SKM-1 treated with dmso at 0.1 percent for 144 hours (cell line): ENCODE measurements around the gene LETM1.

ENCODE experiments used
- DNase-seq: peaks from one replicate; lab custom pipeline; 2025; ENCODE audit not compliant: unreplicated experiment; lab: John Stamatoyannopoulos, UW

Gene LETM1

DNA sequence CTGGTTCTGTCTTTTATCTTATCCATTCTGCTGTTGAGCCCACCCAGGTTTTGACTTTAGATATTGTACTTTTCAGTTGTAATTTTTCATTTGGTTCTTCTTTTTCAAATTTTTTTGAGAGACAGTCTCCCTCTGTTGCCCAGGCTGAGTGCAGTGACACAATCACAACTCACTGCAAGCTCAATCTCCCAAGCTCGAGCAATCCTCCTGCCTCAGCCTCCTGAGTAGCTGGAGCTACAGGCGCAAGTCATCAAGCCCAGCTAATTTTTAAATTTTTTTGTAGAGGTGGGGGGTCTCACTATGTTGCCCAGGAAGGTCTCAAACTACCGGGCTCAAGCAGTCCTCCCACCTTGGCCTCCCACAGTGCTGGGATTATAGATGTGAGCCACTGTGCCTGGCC is 25.7 kb downstream of the LETM1 start:
- DNase-seq: no peak

- DNase-seq: no peak
Measured at GRCh38 chr4:1826531-1827350, 29.2 kb downstream of the LETM1 start.

GRCh38 chr4:1825326-1825725 is 30.6 kb downstream of the LETM1 start:
- DNase-seq: no peak

DNA sequence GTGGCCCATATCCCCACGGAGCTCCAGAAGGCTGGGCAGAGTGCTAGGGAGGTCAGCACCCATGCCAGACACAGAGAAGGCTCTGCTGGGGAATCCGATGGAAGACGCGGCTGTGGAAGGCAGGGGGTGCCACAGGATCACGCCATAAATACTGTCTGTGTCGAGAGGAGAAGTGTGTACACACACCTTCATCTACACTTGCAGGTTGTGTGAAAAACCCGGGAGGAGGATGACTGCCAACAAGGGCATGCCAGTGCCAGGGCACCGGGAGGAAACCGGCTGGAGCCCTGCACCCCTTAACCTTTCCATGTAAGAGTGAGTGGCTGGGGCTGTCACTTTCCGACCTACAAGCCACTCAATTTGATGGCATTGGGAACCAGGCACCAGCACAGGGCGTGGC is 31.2 kb downstream of the LETM1 start:
- DNase-seq: no peak

DNA sequence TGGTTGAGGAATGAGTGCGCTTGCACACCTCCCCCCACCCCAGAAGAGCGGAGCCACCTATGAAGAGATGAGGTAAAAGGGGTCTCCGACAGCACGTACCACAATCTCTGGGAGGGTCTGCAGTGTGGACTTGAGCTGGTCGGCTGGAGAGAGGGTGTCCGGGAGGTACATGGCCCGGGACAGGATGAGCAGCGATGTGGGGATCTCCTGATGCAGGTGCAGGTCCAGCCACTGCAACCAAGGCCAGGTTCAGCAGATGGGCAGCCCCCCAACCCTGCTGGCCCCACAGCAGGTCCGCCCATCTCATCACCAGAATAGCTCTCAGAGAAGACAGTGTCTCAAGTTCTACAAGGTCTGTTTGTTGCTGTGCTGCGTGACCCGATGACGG is 32.4 kb downstream of the LETM1 start:
- no peak for DNase-seq

DNA sequence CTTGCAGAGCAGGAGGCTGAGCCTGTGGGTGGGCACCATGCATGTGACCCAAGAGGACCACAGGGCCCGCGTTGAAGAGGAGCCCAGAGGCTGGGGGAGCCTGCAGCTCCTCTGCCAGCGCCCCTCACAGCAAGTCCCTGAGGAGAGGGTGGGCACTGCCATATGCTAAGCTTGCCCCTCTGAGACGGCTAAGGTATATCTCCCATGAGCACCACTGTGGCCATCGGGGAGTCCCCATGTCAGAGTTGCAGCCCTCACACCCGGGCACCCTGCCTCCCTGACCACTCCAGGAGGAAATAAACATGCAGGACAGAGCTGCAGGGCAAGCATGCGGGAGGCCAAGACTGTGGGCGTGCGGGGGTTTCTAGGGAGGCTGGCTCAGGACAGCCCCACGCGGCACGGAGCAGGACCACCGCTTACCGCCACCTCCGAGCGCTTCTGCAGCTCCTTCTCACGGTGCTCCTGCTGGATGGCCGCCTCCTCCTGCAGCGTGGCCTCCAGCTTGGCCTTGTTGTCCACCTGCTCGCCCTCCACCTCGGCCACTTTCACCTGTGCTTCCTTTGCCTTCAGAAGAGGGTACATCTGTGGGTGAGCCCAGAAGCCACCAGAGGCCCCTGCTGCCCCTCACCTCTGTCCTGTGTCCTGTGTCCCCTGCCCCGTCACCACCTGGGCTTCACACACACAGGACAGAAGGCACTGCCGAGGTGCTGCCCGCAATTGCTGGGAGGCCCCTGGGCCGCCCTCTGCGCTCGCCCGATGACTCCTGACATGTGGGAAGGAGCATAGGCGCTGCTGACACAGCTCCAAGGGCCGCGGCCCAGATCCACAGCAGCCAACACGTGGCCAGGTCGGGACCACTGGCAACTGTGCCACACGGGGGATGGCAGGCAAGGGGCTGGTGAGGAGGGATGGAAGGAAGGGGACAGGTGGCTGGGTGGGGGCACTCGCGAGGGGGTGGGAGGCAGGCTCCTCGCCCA is 33.1 kb downstream of the LETM1 start:
- DNase-seq: no peak

GRCh38 chr4:1821679-1822567 is 34.0 kb downstream of the LETM1 start:
- DNase-seq: no peak

- no peak for DNase-seq
Measured at GRCh38 chr4:1819816-1820215, 36.1 kb downstream of the LETM1 start.

DNA sequence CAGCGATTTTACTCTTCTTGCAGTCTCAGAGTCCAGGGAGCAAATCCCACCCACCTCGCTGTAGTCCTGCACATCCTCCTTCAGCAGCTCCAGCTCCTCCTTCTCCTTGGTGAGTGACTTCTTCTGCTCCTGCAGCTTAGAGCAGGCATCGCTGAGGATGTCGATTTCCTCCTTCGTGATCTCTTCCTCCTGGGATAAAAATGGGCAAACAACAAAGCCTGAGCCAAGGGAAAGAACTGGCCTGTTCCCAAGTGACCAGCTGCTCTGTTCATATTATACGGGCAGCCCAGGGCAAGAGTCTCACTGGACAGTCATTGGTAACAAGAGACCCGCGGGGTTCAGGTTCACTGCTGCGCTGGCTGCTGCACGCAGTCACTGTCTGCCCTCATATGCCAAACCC is 36.7 kb downstream of the LETM1 start:
- no peak for DNase-seq

DNA sequence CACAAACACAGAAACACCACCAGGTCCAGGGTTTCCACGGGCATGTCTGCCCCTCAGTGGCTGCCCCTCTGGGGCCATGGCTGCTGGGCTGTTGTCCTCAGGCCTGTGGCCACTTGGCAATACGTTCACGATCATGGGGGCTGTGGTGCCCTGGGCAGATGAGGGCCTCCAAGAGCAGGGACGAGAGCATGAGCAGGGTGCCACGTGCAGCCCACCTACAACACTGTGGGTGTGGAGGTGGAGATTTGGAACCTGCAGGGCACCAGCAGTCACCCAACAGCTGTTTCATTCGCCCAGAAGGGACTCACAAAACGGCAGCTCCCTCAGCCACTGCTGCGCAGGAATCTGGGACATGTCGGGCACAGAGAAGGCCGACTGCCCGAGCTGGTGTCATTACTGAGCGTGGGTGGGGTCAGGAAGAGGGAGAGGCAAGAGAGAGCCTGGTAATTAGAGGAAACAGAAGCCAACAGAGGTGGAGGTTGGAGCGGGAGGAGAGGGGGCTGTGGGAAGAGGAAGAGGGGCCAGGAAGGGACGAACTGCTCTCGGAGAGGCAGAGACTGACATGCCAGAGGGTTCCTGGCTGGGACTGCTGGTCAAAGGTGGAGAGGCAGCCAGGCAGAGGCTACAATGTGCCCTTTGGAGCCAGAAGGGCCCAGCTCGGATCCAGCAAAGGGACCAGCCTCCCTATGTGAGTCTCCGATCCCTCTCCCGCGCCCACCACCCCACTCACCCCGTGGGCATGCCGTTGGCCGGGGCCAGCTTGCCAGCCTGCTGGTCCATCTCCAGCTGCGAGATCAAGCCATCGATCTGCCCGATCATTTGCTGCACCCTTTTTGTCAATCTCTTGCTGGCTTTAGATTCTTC is 39.7 kb downstream of the LETM1 start:
- DNase-seq: no peak

DNA sequence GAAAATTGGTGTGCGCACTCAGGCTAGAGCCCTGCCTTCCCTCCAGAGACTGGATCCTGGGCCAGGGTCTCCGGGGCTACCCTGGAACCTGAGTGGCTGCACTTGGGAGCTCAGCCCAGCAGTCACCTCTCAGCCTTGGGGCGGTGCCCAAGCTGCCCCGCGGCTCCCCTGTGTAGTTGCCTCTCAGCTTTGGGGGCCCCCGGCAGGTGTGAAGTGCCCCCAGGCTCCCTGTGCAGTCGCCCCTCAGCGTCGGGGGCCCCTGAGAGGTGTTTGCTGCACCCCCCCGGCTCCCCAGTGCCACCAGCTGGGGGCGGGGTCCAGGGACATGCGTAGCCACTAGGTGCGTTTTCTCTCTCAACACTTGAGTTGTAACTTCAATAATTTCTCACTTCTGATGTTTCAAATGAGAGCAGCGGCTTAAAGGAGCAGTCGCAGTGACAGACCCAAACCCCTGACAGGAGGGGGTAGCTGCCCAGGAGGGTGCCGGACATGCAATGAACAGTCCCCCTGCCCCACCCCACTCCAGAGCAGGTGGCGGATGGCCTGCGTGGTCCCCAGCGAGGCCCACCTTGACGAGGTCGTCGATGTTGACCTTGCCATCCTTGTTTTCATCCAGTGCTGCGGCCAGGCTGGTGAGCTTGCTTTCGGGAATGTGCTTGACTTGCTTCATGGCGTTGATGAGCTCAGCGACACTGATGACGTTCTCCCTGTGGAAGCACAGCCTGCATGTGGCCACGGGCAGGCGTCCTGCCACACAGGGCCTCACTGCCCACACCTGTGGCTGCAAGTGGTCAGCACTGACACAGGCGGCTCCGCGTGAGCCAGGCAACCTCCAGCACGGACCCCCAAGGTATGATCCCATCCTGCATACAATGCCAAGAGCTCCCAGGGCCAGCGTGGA is 40.6 kb downstream of the LETM1 start:
- no peak for DNase-seq

DNA sequence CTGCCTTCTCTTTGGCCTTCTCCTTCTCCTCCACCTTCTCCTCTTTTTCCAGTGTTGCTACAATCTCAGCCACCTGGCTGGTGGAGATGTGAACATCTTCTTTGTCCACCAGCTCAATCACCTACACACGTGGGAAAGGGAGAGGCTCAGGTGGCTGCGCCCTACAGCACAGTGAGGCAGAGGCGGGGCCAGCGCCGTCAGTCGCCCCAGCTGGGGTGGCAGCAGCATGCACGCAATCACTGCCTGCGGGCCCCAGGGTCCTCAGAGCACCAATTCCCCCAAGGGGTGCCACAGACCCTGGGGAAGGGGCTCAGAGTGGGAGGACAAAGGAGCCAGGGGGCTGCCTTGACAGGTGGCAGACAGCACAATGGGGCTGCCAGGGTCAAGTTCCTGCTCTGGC is 41.5 kb downstream of the LETM1 start:
- DNase-seq: no peak

DNA sequence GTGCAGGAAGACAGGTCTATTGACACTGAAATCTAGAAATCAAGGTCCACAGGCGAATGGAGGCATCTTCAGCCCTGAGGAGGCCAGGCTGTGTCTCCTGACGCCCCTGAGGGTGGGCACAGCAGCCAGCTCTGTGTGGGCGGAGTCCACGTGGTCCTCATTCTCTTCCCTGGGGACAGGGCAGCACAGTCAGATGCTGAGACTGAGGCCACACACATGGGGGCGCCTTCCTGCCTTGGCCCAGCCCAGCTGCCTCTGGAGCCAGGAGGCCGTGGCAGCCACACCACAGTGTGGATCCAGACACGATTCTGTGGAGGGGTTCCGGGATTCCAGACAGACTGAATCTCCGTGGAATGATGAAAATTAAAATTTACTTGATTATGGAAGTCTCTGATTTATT is 42.0 kb downstream of the LETM1 start:
- no peak for DNase-seq

GRCh38 chr4:1813231-1813630 is 42.7 kb downstream of the LETM1 start:
- no peak for DNase-seq

- DNase-seq: no peak
Measured at GRCh38 chr4:1812720-1813119, 43.2 kb downstream of the LETM1 start.

GRCh38 chr4:1810765-1811164 is 45.2 kb downstream of the LETM1 start:
- no peak for DNase-seq

GRCh38 chr4:1809754-1810502 is 46.0 kb downstream of the LETM1 start:
- DNase-seq: peak; percentile 60
